Peyer's patch (tissue), 4 donors: ENCODE data around the gene CHIC2. TPM values are rescaled to one million over a fixed set of nuclear protein-coding genes. Genes with fewer than 3 reads are reported as not detected.
"Not testable (repeated sequence)": the region's sequence is repeated elsewhere in the genome, so short reads cannot be mapped to it uniquely, and the experiment has no call there.

Source experiments
- DNase-seq, 3 donors: peaks; one replicate each; pipeline ENCODE4 v3.0.0-alpha.2; 2017 to 2019
- H3K27ac ChIP-seq, 4 donors: fragments of 200-600 bp; sonication (generic); one replicate each; pipeline ENCODE4 v1.5.1; 2016 to 2019
- H3K27me3 ChIP-seq, 2 donors: fragments of 200-600 bp; sonication (generic); one replicate each; pipeline ENCODE4 v1.5.1; 2019
- H3K36me3 ChIP-seq, 3 donors: fragments of 200-600 bp; sonication (generic); one replicate each; pipeline ENCODE4 v1.5.1; 2016 to 2019
- H3K4me1 ChIP-seq, 4 donors: fragments of 200-600 bp; sonication (generic); one replicate each; pipeline ENCODE4 v1.5.1; 2016 to 2019
- H3K4me3 ChIP-seq, 4 donors: fragments of 200-600 bp; sonication (generic); 1 replicate in 3 of 4; 2 replicates in 1 of 4; pipeline ENCODE4 v1.5.1; 2016 to 2019; ENCODE audit warnings: mild to moderate bottlenecking in 1 of 4
- H3K9me3 ChIP-seq, 4 donors: fragments of 200-600 bp; sonication (generic); one replicate each; pipeline ENCODE4 v1.5.1; 2016 to 2019; ENCODE audit warnings: mild to moderate bottlenecking in 1 of 4
- POLR2A ChIP-seq, 2 donors: fragments of 450-650 bp; IDR thresholded peaks; one replicate each; pipeline ENCODE4 v1.5.1; 2017; ENCODE audit warnings: antibody characterized with exemption in 2 of 2, mild to moderate bottlenecking in 2 of 2, moderate library complexity in 2 of 2
- total RNA-seq, 4 donors: library from RNA; depleted of rRNA; stranded (reverse); fragments of >200 nt; gene quantifications; one replicate each; pipeline ENCODE4 v1.1.0, GENCODE V29; 2016
- TF ChIP-seq, protein P1 (sequence below), 6 experiments: fragments of 450-650 bp in 4 of 6; fragments of 200-600 bp in 2 of 6; sonication (generic) in 1 of 6; IDR thresholded peaks; one replicate each; pipeline ENCODE4 v1.5.1; 2017 to 2019; ENCODE audit warnings: antibody characterized with exemption in 6 of 6, mild to moderate bottlenecking in 3 of 6, moderate library complexity in 1 of 6

Gene CHIC2
- total RNA-seq, 4 donors from 2014 or later = 34.7 to 59.4 (median 47.6) TPM

DNA sequence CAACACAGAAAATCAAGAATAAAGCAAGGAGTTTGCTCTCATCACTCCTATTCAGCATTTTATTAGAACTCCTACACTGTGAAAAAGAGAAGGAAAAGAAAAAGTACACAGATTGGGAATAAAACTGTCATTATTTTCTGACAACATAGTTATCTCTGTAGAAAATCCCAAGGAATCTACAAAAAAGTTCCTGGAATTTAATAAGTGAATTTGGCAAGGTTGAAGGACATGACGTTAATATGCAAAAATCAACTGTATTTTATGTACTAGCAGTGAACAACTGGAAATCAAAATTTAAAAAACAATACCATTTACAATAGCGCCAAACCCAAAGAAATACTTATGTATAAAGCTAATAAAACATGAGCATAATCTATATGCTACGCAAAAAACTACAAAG lies 26.3 kb downstream of the CHIC2 start:
- peaks cover 0 to 20% (median 0%) of the 10 kb centered on the region in 3 donors for H3K36me3 ChIP-seq
- no peak overlapping the region for H3K27ac ChIP-seq
- no peaks in the 10 kb centered on the region for H3K9me3 ChIP-seq
- DNase-seq = no peak
- TF ChIP-seq POLR2A (IDR thresholded peaks at IDR 0.05) = no peak
- TF ChIP-seq, protein P1, sequence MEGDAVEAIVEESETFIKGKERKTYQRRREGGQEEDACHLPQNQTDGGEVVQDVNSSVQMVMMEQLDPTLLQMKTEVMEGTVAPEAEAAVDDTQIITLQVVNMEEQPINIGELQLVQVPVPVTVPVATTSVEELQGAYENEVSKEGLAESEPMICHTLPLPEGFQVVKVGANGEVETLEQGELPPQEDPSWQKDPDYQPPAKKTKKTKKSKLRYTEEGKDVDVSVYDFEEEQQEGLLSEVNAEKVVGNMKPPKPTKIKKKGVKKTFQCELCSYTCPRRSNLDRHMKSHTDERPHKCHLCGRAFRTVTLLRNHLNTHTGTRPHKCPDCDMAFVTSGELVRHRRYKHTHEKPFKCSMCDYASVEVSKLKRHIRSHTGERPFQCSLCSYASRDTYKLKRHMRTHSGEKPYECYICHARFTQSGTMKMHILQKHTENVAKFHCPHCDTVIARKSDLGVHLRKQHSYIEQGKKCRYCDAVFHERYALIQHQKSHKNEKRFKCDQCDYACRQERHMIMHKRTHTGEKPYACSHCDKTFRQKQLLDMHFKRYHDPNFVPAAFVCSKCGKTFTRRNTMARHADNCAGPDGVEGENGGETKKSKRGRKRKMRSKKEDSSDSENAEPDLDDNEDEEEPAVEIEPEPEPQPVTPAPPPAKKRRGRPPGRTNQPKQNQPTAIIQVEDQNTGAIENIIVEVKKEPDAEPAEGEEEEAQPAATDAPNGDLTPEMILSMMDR (IDR thresholded peaks at IDR 0.05) = no peak
- H3K4me3 ChIP-seq = no peak overlapping the region
- H3K4me1 ChIP-seq = no peaks in the 10 kb centered on the region
- no peaks in the 10 kb centered on the region for H3K27me3 ChIP-seq

DNA sequence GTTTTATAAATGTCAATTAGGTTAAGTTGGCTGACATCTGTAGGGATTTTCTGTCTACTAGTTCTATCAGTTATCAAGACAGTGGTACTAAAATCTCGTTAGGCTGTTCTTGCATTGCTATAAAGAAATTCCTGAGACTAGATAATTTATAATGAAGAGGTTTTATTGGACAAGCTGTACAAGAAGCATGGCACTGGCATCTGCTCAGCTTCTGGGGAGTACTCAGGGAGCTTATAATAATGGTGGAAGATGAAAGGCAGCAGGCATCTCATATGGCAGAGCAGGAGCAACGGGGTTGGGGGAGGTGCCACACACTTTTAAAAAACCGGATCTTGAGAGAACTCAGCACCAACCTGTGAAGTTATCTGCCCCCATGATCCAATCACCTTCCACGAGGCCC lies 28.2 kb downstream of the CHIC2 start:
- no peak for DNase-seq
- Histone ChIP-seq H3K9me3 (no peaks in the 10 kb centered on the region), H3K27me3 (no peaks in the 10 kb centered on the region), H3K36me3 (peaks cover 0 to 11% (median 0%) of the 10 kb centered on the region in 3 donors), H3K27ac (no peak overlapping the region), H3K4me3 (no peak overlapping the region), H3K4me1 (no peaks in the 10 kb centered on the region)
- TF ChIP-seq POLR2A (IDR thresholded peaks at IDR 0.05) = no peak
- TF ChIP-seq, protein P1 (IDR thresholded peaks at IDR 0.05) = no peak

DNA sequence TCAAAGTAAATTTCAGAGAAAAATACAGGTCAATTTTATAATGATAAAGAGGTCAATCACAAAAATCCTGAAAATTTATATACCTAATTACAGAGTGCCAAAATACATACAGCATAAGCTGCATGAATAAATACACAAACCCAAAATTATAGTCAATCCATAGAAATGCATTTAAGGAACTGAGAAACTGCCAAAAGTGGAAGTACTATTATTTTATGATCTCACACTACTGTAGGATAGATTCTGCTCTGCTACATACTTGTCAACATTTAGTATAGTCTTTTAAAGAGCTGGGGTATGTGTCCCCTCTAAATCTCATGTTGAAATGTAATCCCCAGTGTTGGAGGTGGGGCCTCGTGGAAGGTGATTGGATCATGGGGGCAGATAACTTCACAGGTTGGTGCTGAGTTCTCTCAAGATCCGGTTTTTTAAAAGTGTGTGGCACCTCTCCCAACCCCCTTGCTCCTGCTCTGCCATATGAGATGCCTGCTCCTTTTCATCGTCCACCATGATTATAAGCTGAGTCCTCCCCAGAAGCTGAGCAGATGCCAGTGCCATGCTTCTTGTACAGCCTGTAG lies 31.8 kb downstream of the CHIC2 start:
- no peaks in the 10 kb centered on the region for H3K27me3 ChIP-seq
- H3K4me1 ChIP-seq = no peaks in the 10 kb centered on the region
- no peak overlapping the region for H3K4me3 ChIP-seq
- no peak for DNase-seq
- H3K36me3 ChIP-seq = peaks cover 0 to 7% (median 0%) of the 10 kb centered on the region in 3 donors
- TF ChIP-seq, protein P1 (IDR thresholded peaks at IDR 0.05) = no peak
- TF ChIP-seq POLR2A (IDR thresholded peaks at IDR 0.05) = no peak
- H3K27ac ChIP-seq = no peak overlapping the region
- no peaks in the 10 kb centered on the region for H3K9me3 ChIP-seq

DNA sequence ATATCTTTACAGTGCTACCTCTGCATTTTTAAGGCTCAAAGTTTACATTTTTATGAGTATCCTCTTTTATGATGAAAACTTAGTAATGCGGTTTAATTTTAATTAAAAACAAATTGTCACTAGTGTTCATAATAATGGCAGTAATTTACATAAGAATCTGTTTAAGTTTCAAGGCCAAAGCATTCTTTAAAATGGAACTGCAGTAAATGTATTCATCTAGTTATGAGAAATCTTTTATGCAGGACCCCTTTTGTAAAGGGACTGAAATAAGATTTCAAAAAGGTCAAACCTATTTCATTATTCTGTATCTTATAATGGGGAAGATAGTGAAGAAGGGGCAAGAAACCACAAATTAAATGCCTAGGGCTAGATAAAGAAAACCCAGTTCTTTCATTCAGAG lies 37.1 kb downstream of the CHIC2 start:
- H3K27me3 ChIP-seq = no peaks in the 10 kb centered on the region
- no peaks in the 10 kb centered on the region for H3K4me1 ChIP-seq
- H3K36me3 ChIP-seq = no peaks in the 10 kb centered on the region
- no peak overlapping the region for H3K4me3 ChIP-seq
- no peaks in the 10 kb centered on the region for H3K9me3 ChIP-seq
- TF ChIP-seq POLR2A (IDR thresholded peaks at IDR 0.05) = no peak
- TF ChIP-seq, protein P1 (IDR thresholded peaks at IDR 0.05) = no peak
- no peak overlapping the region for H3K27ac ChIP-seq
- DNase-seq = no peak

DNA sequence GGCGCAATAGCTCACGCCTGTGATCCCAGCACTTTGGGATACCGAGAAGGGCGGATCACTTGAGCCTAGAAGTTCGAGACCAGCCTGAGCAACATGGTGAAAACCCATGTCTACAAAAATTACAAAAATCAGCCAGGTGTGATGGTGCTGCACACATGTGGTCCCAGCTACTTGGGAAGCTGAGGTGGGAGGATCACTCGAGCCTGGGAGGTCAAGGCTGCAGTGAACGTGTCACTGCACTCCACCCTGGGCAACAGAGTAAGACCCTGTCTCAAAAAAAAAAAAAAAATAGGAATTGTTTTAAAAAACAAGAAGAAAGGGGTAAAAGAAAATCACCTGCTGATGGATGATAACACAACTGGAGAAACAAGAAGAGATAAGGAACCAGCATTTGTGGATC lies 38.8 kb downstream of the CHIC2 start:
- Histone ChIP-seq H3K4me3 (no peak overlapping the region), H3K36me3 (no peaks in the 10 kb centered on the region), H3K27ac (no peak overlapping the region), H3K4me1 (no peaks in the 10 kb centered on the region), H3K9me3 (no peaks in the 10 kb centered on the region), H3K27me3 (no peaks in the 10 kb centered on the region)
- DNase-seq = no peak
- TF ChIP-seq, protein P1 (IDR thresholded peaks at IDR 0.05) = no peak
- no peak for TF ChIP-seq POLR2A (IDR thresholded peaks at IDR 0.05)

DNA sequence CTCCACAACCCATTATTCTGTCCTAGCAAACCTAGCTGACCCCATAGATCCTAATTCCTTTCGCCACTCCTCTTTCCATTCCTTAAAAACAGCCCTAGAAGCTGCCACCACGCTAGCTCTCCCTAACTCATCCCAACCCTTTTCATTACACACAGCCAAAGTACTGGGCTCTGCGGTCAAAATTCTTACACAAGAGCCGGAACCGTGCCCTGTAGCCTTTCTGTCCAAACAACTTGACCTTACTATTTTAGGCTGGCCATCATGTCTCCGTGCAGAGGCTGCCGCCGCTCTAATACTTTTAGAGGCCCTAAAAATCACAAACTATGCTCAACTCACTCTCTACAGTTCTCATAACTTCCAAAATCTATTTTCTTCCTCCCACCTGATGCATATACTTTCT lies 41.4 kb downstream of the CHIC2 start:
- H3K9me3 ChIP-seq, H3K4me1 ChIP-seq, H3K27me3 ChIP-seq, DNase-seq, H3K4me3 ChIP-seq, H3K27ac ChIP-seq, H3K36me3 ChIP-seq: not testable (repeated sequence)
